ACHN (cell line): ENCODE results near the gene TRAF3.
"Not testable (repeated sequence)": the region's sequence is repeated elsewhere in the genome, so short reads cannot be mapped to it uniquely, and the experiment has no call there.

ENCODE experiments used
- DNase-seq: peaks from one replicate; pipeline ENCODE4 v3.0.0-alpha.2; 2015
- in situ Hi-C: cut with HindIII; loops from 2 replicates; pipeline ENCODE4 v1.10.0; 2017; ENCODE audit warnings: low sequenced_read_pairs, low pct_ligation_motif_present, low pct_unique_long_range_greater_than_20kb

TRAF3 gene

GRCh38 chr14:102896735-102897134 lies 119.5 kb downstream of the TRAF3 start:
- DNase-seq, in situ Hi-C loops: not testable (repeated sequence)

- no peak for DNase-seq
- in situ Hi-C loops = no loop called here
Observed at GRCh38 chr14:102897299-102898027, 120.2 kb downstream of the TRAF3 start.

GRCh38 chr14:102898298-102898697 lies 121.0 kb downstream of the TRAF3 start:
- DNase-seq = no peak
- in situ Hi-C loops = no loop called here

- in situ Hi-C loops = no loop called here
- DNase-seq = no peak
Observed at GRCh38 chr14:102898776-102899515, 121.7 kb downstream of the TRAF3 start.

GRCh38 chr14:102899516-102899900 lies 122.3 kb downstream of the TRAF3 start:
- no peak for DNase-seq
- in situ Hi-C loops = no loop called here

- in situ Hi-C loops = no loop called here
- DNase-seq = no peak
Observed at GRCh38 chr14:102900631-102901571, 123.7 kb downstream of the TRAF3 start.

GRCh38 chr14:102901633-102902032 lies 124.4 kb downstream of the TRAF3 start:
- in situ Hi-C loops = no loop called here

GRCh38 chr14:102902086-102902485 lies 124.8 kb downstream of the TRAF3 start:
- no peak for DNase-seq
- in situ Hi-C loops = no loop called here

More at GRCh38 chr14:102901633-102902032, 124.4 kb downstream of the TRAF3 start:
- no peak for DNase-seq

GRCh38 chr14:102902523-102903247 lies 125.4 kb downstream of the TRAF3 start:
- in situ Hi-C loops = no loop called here

GRCh38 chr14:102903248-102903888 lies 126.1 kb downstream of the TRAF3 start:
- no peak for DNase-seq
- in situ Hi-C loops = no loop called here

More at GRCh38 chr14:102902523-102903247, 125.4 kb downstream of the TRAF3 start:
- no peak for DNase-seq

GRCh38 chr14:102903889-102904512 lies 126.8 kb downstream of the TRAF3 start:
- in situ Hi-C loops = no loop called here
- no peak for DNase-seq

- DNase-seq = no peak
- in situ Hi-C loops = no loop called here
Observed at GRCh38 chr14:102905116-102906108, 128.2 kb downstream of the TRAF3 start.

- in situ Hi-C loops = no loop called here
- no peak for DNase-seq
Observed at GRCh38 chr14:102906616-102907302, 129.5 kb downstream of the TRAF3 start.

GRCh38 chr14:102907303-102907844 lies 130.1 kb downstream of the TRAF3 start:
- in situ Hi-C loops = no loop called here
- DNase-seq = no peak

GRCh38 chr14:102907980-102908730 lies 130.9 kb downstream of the TRAF3 start:
- DNase-seq = no peak
- in situ Hi-C loops = no loop called here
